DND-41 (cell line): ENCODE results near the gene TOX3.

Experiments
- EZH2 ChIP-seq: IDR thresholded peaks from 3 replicates; pipeline ENCODE4 v1.6.1; 2012; ENCODE audit warnings: borderline replicate concordance, low read depth, mild to moderate bottlenecking, moderate library complexity, low read length, inconsistent platforms; ENCODE audit not compliant: severe bottlenecking
- TF ChIP-seq, protein P1 (sequence below): IDR thresholded peaks from 2 replicates; pipeline ENCODE4 v1.5.1; 2012; ENCODE audit warnings: borderline replicate concordance, low read length, moderate library complexity, mild to moderate bottlenecking; ENCODE audit not compliant: poor library complexity, severe bottlenecking; ENCODE audit errors: extremely low read depth

DNA sequence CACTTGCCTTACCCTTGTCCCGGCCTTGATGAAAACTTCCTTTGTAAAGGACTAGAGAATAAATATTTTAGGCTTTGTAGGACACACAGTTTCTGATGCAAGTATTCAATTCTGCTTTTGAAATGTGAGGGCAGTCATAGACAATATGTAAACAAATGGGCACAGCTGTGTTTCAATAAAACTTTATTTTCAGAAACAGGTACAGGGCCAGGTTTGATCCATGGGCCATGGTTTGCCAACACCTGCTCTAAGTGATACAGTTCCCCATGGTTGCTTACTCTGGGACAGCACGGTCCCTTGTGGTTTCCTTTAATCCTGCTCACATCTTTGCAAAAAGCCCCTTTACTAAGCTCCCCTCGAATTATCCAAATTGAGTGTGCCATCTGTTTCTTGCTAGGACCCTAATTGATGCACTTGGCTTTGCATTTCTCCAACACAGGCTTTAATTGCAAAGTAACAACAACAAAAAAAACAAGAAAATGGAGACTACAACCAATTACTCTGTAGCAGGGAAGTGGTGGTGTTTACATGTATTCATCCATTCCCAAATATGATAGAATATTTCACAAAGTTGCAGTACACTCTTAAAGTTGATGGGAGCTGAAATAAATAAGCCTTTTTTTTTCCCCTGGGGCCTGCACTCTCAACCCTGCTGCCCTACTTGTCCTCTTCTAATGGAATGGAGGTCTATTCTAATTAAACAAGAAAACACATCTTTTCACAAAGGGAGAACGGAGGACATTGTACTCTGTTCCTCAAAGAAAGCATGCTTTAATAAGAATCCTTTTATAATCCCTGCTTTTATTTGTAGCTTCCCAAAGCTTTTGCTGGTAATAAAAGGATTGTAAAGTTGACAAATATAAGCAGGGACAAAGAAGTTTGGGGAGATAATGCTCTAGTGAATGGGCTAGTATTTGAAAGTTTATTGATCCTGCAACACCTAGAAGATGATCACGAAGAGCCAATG is 37.7 kb upstream of the TOX3 start:
- TF ChIP-seq, protein P1, sequence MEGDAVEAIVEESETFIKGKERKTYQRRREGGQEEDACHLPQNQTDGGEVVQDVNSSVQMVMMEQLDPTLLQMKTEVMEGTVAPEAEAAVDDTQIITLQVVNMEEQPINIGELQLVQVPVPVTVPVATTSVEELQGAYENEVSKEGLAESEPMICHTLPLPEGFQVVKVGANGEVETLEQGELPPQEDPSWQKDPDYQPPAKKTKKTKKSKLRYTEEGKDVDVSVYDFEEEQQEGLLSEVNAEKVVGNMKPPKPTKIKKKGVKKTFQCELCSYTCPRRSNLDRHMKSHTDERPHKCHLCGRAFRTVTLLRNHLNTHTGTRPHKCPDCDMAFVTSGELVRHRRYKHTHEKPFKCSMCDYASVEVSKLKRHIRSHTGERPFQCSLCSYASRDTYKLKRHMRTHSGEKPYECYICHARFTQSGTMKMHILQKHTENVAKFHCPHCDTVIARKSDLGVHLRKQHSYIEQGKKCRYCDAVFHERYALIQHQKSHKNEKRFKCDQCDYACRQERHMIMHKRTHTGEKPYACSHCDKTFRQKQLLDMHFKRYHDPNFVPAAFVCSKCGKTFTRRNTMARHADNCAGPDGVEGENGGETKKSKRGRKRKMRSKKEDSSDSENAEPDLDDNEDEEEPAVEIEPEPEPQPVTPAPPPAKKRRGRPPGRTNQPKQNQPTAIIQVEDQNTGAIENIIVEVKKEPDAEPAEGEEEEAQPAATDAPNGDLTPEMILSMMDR = no peak
- no peak for TF ChIP-seq EZH2
